NCI-H2227 (cell line): ENCODE measurements around the gene IGSF3.
A peak's percentile ranks its signal among the peaks of the same experiment; 100 is the strongest.
"Not testable (repeated sequence)": the region's sequence is repeated elsewhere in the genome, so short reads cannot be mapped to it uniquely, and the experiment has no call there.

Experiments used
- DNase-seq: peaks from one replicate; lab custom pipeline; 2025; ENCODE audit not compliant: unreplicated experiment; lab: John Stamatoyannopoulos, UW

Gene IGSF3

GRCh38 chr1:116631996-116632925 lies 35.3 kb downstream of the IGSF3 start:
- not testable (repeated sequence) for DNase-seq

- DNase-seq = not testable (repeated sequence)
Observed at GRCh38 chr1:116631554-116631953, 36.0 kb downstream of the IGSF3 start.

- DNase-seq = not testable (repeated sequence)
Observed at GRCh38 chr1:116630057-116630456, 37.5 kb downstream of the IGSF3 start.

- DNase-seq = not testable (repeated sequence)
Observed at GRCh38 chr1:116629441-116629840, 38.1 kb downstream of the IGSF3 start.

- DNase-seq = no peak
Observed at GRCh38 chr1:116628448-116628847, 39.1 kb downstream of the IGSF3 start.

- DNase-seq = not testable (repeated sequence)
Observed at GRCh38 chr1:116627357-116627756, 40.2 kb downstream of the IGSF3 start.

GRCh38 chr1:116626915-116627314 lies 40.6 kb downstream of the IGSF3 start:
- not testable (repeated sequence) for DNase-seq

GRCh38 chr1:116625155-116625554 lies 42.4 kb downstream of the IGSF3 start:
- DNase-seq = not testable (repeated sequence)

GRCh38 chr1:116624040-116624439 lies 43.5 kb downstream of the IGSF3 start:
- no peak for DNase-seq

- not testable (repeated sequence) for DNase-seq
Observed at GRCh38 chr1:116622496-116622895, 45.0 kb downstream of the IGSF3 start.

- not testable (repeated sequence) for DNase-seq
Observed at GRCh38 chr1:116621756-116622155, 45.8 kb downstream of the IGSF3 start.

- DNase-seq = not testable (repeated sequence)
Observed at GRCh38 chr1:116620392-116620791, 47.1 kb downstream of the IGSF3 start.

- DNase-seq = peak; percentile 25
Observed at GRCh38 chr1:116619106-116619505, 48.4 kb downstream of the IGSF3 start.

- DNase-seq = not testable (repeated sequence)
Observed at GRCh38 chr1:116617808-116618207, 49.7 kb downstream of the IGSF3 start.

- DNase-seq = not testable (repeated sequence)
Observed at GRCh38 chr1:116613825-116614224, 53.7 kb downstream of the IGSF3 start.

- not testable (repeated sequence) for DNase-seq
Observed at GRCh38 chr1:116609801-116610371, 57.6 kb downstream of the IGSF3 start.

GRCh38 chr1:116608841-116609240 lies 58.7 kb downstream of the IGSF3 start:
- not testable (repeated sequence) for DNase-seq

GRCh38 chr1:116608151-116608550 lies 59.4 kb downstream of the IGSF3 start:
- not testable (repeated sequence) for DNase-seq

GRCh38 chr1:116607463-116607862 lies 60.1 kb downstream of the IGSF3 start:
- DNase-seq = not testable (repeated sequence)

- not testable (repeated sequence) for DNase-seq
Observed at GRCh38 chr1:116606067-116606466, 61.5 kb downstream of the IGSF3 start.

GRCh38 chr1:116605315-116605714 lies 62.2 kb downstream of the IGSF3 start:
- DNase-seq = no peak

- DNase-seq = not testable (repeated sequence)
Observed at GRCh38 chr1:116604408-116604807, 63.1 kb downstream of the IGSF3 start.
